ENCODE results near the gene GSDMA. TPM values are rescaled to one million over a fixed set of nuclear protein-coding genes. Genes with fewer than 3 reads are reported as not detected.

Gene GSDMA
- total and polyA plus RNA-seq, 4 donors = 0.19 to 0.61 (median 0.41) TPM; not detected in 1

DNA sequence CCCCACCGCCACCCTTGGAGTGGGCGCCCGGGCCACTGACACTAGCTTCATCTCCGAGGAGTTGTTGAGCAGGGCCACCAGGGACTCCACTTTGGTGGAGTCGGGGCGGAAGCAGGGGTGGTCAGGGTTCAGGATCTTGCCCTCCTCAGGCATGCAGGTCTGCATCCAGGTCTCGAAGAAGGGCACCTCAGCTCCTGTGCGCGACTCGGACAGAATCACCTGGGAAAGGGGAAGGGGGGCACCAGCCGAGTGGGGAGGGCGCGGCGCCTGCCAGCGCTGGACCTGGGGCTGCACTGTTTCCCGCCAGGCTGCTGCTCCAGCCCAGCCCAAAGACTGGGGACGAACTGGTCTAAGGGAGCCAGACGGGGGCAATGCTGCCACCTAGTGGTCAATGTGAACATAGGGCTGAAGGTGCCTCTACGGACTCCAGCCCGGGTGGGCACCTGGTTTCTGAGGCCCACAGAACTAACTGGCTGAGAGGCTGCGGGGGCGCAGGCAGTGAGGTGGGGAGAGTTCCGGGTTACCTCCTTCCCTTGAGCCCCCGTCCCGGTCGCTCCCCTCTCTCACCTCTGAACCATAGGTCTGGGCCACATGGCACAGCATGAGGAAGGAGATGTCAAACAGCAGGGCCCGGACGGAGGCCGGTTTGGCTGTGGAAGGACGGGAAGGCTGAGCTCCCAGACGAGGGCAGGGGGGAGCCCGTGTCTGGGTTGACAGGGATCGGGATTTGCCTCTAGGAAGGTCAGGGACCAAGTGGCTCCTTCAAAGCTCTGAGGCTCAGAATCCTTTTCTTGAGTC lies 64.2 kb downstream of the GSDMA start:
- H3K36me3 ChIP-seq (ENCODE audit: control insufficient read depth, insufficient read depth, low read length) = peaks cover 100% of the 10 kb centered on the region
- no peaks in the 10 kb centered on the region for H3K27me3 ChIP-seq (ENCODE audit: control insufficient read depth, insufficient read depth, low read length)
- 41% methylated on average over 28 of the region's 33 CpGs for WGBS (ENCODE audit: insufficient coverage)
- H3K4me1 ChIP-seq (ENCODE audit: control insufficient read depth, insufficient read depth, low read length) = peaks cover 22% of the 10 kb centered on the region
- no peak overlapping the region for H3K4me3 ChIP-seq (ENCODE audit: low read depth, low read length)
- no peak overlapping the region for H3K27ac ChIP-seq (ENCODE audit: low read depth, low read length)
- peak in 4 of 6 donors; percentile 55 to 89 (median 76) for DNase-seq (ENCODE audit: low read depth in 4 of 6, low spot score in 6 of 6)
- H3K9me3 ChIP-seq (ENCODE audit: control insufficient read depth, insufficient read depth, low read length) = no peaks in the 10 kb centered on the region

Small RNA genes lying within 50 kb of the gene (small RNA-seq; reads per million reads assigned to genes)
- gene SNORD124 (ENCODE audit: low replicate concordance) = 1,112 reads per million, percentile 99 among the genes with 10 or more reads in this experiment

Other genes with a start within 250 kb of the GSDMA start
- 10 to 100 TPM; 14.5 to 49.5 TPM for gene MIEN1, start 232.5 kb upstream of the GSDMA start, total RNA-seq
- gene MIEN1, start 232.5 kb upstream of the GSDMA start, polyA plus RNA-seq (ENCODE audit: insufficient read length in 2 of 2) = 10 to 100 TPM; 71.5 to 71.7 TPM
- 1 to 10 TPM in 1 of 2 donors, not detected in 1; 2.6 TPM for gene GRB7, start 225.1 kb upstream of the GSDMA start, total RNA-seq
- under 1 TPM; 0.43 to 0.54 TPM for gene GRB7, start 225.1 kb upstream of the GSDMA start, polyA plus RNA-seq (ENCODE audit: insufficient read length in 2 of 2)
- under 1 TPM; 0.17 to 0.30 TPM for gene IKZF3, start 98.7 kb upstream of the GSDMA start, total RNA-seq
- gene IKZF3, start 98.7 kb upstream of the GSDMA start, polyA plus RNA-seq (ENCODE audit: insufficient read length in 2 of 2) = under 1 TPM; 0.08 to 0.20 TPM
- gene ZPBP2, start 94.8 kb upstream of the GSDMA start, total RNA-seq = not detected
- not detected for gene ZPBP2, start 94.8 kb upstream of the GSDMA start, polyA plus RNA-seq (ENCODE audit: insufficient read length in 2 of 2)
- 1 to 10 TPM; 7.9 to 8.8 TPM for gene GSDMB, start 44.4 kb upstream of the GSDMA start, total RNA-seq
- 10 to 100 TPM; 11.3 to 26.2 TPM for gene GSDMB, start 44.4 kb upstream of the GSDMA start, polyA plus RNA-seq (ENCODE audit: insufficient read length in 2 of 2)
- gene ORMDL3, start 35.4 kb upstream of the GSDMA start, total RNA-seq = 100 to 1,000 TPM in 1 of 2 donors, 10 to 100 TPM in 1; 42.2 to 154 TPM
- gene ORMDL3, start 35.4 kb upstream of the GSDMA start, polyA plus RNA-seq (ENCODE audit: insufficient read length in 2 of 2) = 10 to 100 TPM; 87.6 to 97.9 TPM
- gene LRRC3C, start 35.3 kb upstream of the GSDMA start, total RNA-seq = not detected
- not detected for gene LRRC3C, start 35.3 kb upstream of the GSDMA start, polyA plus RNA-seq (ENCODE audit: insufficient read length in 2 of 2)
- 10 to 100 TPM; 54.3 to 85.0 TPM for gene PSMD3, start 17.8 kb downstream of the GSDMA start, total RNA-seq
- gene PSMD3, start 17.8 kb downstream of the GSDMA start, polyA plus RNA-seq (ENCODE audit: insufficient read length in 2 of 2) = 100 to 1,000 TPM; 123 to 136 TPM
- gene CSF3, start 52.4 kb downstream of the GSDMA start, total RNA-seq = under 1 TPM in 1 of 2 donors, not detected in 1; 0.59 TPM
- gene CSF3, start 52.4 kb downstream of the GSDMA start, polyA plus RNA-seq (ENCODE audit: insufficient read length in 2 of 2) = not detected
- 10 to 100 TPM; 50.3 to 50.7 TPM for gene MED24, start 91.4 kb downstream of the GSDMA start, total RNA-seq
- gene MED24, start 91.4 kb downstream of the GSDMA start, polyA plus RNA-seq (ENCODE audit: insufficient read length in 2 of 2) = 100 to 1,000 TPM; 120 to 140 TPM
- gene THRA, start 100.0 kb downstream of the GSDMA start, total RNA-seq = 100 to 1,000 TPM in 1 of 2 donors, 10 to 100 TPM in 1; 80.1 to 151 TPM
- 100 to 1,000 TPM; 243 to 252 TPM for gene THRA, start 100.0 kb downstream of the GSDMA start, polyA plus RNA-seq (ENCODE audit: insufficient read length in 2 of 2)
- 1 to 10 TPM; 3.3 to 3.5 TPM for gene NR1D1, start 137.6 kb downstream of the GSDMA start, total RNA-seq
- gene NR1D1, start 137.6 kb downstream of the GSDMA start, polyA plus RNA-seq (ENCODE audit: insufficient read length in 2 of 2) = 10 to 100 TPM; 11.6 to 12.4 TPM
- gene MSL1, start 159.0 kb downstream of the GSDMA start, total RNA-seq = 100 to 1,000 TPM in 1 of 2 donors, 10 to 100 TPM in 1; 89.4 to 121 TPM
- 100 to 1,000 TPM; 166 to 168 TPM for gene MSL1, start 159.0 kb downstream of the GSDMA start, polyA plus RNA-seq (ENCODE audit: insufficient read length in 2 of 2)
- 10 to 100 TPM; 52.0 to 68.4 TPM for gene CASC3, start 177.5 kb downstream of the GSDMA start, total RNA-seq
- gene CASC3, start 177.5 kb downstream of the GSDMA start, polyA plus RNA-seq (ENCODE audit: insufficient read length in 2 of 2) = 100 to 1,000 TPM; 122 to 133 TPM
- 10 to 100 TPM; 10.6 to 17.7 TPM for gene RAPGEFL1, start 214.5 kb downstream of the GSDMA start, total RNA-seq
- 10 to 100 TPM; 53.0 to 77.1 TPM for gene RAPGEFL1, start 214.5 kb downstream of the GSDMA start, polyA plus RNA-seq (ENCODE audit: insufficient read length in 2 of 2)

All from spinal cord (tissue), 10 donors.